HG03342 (cell line): ENCODE results near the gene MORF4L1.
"Not testable (repeated sequence)": the region's sequence is repeated elsewhere in the genome, so short reads cannot be mapped to it uniquely, and the experiment has no call there.

ENCODE experiments used
- ATAC-seq: cut with Tn5 transposase; IDR thresholded peaks from one replicate; pipeline ENCODE4 v1.9.1; 2021; ENCODE audit warnings: mild to moderate bottlenecking, moderate library complexity; ENCODE audit not compliant: unreplicated experiment

Gene MORF4L1

DNA sequence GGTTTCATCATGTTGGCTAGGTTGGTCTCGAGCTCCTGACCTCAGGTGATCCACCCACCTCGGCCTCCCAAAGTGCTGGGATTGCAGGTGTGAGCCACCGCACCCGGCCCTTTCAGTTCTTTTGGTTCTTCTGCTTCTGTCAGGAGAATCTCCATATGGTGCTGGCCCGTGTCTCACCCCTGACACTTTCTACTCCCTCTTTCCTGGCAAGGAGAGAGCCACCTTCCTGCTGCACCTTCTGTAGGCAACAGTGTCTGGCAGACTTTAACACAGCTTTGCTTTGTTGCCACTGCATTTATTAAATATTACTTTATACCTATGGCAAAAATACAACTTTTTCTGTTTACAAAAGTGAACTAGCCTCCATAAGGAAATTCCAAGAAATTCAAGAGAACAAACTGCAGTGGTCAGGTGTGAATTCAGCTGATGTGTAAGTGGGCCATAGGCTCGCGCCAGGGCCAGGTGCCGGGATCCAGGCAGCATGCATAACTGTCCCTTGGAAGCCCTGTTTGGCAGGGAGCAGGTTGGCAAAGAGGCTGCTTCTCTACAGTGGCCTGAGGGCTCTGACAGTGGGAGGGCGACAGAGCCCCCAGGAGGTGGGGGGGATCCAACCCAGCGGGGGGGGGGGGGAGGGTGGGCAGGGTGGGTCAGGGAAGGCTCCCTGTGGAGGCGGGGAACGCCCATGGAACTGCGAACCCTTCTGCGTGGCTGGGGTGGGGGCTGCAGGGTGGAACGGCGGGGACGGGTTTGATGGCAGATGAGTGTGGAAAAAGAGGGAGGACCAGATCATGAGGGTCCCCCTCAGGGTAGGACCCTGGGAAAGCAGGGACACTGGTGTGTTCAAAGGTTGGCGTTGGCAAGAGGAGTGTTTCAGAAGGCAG, 51.0 kb downstream of the MORF4L1 start:
- ATAC-seq: no peak

DNA sequence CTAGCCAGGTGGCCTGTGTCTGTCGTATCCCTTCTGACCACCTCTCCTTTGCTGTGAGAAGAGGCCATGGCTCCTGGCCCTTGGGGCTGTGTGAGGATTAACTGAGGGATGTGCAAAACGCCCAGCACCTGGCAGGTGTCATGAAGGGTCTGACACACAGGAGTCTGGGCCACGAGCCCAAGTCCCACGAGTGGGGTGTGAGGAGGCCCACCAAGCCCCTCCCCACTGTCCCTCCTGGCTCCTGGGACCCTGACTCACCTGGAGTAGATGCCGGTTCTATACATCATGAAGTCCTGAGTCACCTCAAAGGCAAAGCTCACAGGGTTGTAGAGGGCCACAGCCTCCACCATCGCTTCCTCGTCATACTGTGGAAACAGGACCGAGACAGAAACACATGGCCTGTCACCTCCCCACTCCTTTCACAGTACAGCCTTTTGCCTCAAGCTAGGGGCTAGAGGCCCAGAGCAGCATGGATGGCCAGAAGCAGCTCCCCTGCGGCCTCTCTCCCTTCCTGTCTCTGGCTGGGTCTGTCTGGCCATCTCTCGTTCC, 52.5 kb downstream of the MORF4L1 start:
- ATAC-seq: no peak

DNA sequence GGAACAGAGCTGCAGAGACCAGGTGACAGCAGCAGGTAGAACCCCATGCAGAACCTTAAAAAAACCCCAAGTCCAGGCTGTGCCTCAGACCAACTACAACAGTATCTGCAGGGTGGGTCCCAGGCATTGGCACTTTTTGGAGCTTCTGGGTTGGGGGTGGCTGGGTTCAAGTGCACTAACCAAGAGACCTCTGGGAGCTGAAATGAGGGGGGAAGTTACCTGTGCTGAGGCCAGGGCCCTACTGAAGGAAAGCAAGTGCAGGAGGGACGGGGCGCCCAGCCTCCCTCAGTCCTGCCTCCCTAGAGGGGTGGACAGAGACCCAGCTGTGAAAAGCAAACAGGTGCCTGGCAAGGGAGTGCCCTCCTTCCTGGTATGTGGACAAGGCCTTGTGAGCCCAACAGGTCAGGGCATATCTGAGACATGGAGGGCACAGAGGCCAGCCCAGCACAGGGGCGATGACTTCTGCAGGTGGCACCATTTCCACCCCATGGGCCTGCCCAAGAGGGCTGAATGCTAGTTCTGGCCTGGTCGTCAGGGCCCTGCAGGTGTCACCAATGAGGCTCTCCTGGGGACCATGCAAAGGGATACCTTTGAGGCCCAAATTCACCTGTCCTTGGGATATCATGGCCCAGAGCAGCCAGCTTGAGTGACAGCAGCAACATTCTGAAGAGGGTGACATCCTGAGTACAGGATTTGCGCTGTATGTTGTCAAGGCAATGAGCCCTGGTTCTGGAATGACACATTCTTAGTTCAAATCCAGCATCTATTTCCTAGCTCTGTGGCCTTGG, 53.5 kb downstream of the MORF4L1 start:
- no peak for ATAC-seq

DNA sequence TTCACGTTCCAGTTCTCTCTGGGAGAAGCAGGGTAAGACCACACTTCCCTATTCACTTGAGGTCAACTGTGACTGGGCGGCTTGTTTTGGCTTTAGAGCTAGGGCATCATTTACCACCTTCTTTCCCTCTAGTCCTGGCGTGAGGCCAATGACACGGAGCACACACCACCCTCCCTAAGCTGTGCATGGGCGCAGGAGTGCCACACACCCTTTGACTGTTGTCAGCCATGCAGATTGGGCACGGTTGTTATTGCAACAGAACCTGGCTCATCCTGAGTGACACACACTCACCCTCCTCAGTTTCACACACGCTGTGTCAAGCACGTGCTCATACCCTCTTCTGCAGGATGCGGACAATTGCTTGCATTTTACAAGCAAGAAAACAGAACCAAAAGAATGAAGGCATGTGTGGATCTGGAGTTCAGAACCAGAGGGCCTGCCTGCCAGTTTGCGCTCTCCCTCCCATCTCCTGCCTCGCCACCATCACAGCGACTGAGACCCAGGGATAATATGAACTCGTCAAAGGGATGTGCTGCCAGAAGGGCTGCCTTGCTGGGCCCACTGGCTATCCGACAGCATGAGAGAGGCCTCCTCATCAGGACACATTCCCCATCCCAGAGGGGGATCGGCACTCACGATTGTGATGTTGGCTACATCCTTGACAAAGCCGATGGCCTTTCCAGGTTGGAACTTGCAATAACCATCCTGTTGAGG, 54.5 kb downstream of the MORF4L1 start:
- ATAC-seq: no peak

DNA sequence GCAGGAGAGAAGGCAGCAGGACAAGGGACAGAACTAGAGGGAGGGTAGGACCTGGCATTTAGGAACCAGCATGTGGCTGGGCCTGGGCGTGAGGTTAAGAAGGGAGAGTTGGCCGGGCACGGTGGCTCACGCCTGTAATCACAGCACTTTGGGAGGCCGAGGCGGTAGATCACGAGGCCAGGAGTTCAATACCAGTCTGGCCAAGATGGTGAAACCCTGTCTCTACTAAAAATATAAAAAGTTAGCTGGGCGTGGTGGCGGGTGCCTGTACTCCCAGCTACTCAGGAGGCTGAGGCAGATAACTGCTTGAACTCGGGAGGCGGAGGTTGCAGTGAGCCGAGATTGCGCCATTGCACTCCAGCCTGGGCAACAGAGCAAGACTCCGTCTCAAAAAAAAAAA, 55.5 kb downstream of the MORF4L1 start:
- ATAC-seq: not testable (repeated sequence)

DNA sequence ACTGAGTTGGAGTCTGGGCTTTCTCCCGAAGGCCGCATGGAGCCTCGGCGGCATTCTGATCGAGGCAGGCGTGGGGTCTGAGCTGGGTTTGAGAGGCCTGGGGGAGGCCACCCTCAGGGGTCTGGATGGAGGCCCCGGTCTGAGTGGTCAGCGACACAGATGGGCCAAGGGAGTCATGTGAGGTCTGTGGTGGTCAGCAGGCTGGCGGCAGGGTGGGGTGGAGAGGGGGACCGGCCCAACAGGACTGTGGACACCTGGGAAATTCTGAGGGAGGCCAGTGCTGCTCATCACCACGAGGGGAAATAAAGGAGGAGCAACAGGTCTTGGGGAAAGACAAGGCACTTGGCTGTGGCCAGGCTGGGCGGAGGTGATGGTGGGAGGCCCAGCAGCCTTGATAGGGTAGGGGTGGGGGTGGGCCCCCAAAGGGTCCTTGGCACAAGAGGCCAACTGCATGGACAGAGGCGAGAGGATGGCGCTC, 56.0 kb downstream of the MORF4L1 start:
- no peak for ATAC-seq

DNA sequence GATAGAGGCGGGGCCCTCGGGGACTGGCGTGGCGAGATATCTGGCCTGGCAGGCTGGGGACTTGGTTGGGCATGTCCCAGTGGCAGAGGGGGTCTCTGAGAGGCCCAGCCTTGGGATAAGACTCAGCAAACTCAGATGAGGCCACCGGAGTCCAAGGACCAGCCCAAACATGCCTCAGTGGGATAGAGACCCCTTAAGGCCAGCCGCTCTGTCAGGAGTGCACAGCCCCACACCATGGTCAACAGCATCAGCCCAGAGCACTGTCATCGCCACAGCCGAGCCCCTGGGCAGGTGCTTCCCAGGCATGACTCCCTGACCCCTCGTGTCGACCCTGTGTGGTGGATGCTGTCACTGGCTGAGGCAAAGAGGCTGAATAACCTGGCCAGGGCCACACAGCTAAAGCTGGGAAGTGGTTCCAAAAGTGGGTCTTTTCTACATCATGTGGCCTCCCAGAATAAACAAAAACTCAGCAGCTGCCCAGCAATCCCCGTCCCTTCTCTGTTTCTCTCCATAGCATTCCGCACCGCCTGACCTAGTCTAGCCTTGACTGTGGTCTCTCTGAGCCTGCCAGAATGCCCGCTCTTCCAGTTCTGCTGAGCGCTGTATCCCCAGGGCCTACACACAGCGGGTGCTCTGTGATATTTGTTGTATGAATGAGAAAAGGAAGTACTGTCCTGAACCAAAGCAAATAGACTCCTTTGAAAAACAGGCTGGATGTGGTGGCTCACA, 57.0 kb downstream of the MORF4L1 start:
- no peak for ATAC-seq

DNA sequence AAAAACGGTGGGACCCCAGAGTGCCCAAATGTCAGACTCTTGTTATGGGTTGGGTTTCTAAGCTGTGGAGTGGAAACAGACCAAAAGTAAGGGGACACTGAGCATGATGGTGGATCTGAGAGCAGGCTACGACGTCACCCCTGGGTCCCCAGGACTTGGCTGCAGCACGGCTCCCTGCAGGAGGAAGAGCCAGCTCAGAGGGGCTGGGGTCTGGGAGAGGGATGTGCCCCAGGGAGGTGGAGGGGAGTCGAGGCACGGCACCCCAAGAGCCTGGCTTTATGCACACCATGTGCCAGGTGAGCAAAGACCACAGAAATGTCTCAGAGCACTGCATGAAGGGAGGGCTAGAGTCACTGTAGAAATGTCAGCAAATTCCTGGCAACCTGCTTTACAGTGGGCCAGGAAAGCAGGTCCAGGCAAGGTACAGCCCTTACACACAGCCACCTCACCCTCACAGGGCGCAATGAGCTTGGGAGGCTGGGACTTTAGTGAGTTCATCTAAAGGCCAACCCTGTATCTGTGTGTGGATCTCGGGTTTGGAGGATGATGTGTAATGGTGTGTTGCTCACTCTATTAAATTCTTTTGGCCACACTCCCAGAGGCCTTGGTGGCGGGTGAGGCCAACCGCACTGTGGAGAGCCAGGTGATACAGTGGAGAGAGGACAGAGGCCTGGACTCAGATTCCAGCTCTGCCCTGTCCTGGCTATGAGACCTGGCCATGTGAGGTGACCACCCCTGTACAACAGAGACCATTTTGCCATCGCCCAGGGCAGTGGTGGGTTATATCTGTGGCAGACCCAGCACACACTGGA, 58.1 kb downstream of the MORF4L1 start:
- no peak for ATAC-seq

DNA sequence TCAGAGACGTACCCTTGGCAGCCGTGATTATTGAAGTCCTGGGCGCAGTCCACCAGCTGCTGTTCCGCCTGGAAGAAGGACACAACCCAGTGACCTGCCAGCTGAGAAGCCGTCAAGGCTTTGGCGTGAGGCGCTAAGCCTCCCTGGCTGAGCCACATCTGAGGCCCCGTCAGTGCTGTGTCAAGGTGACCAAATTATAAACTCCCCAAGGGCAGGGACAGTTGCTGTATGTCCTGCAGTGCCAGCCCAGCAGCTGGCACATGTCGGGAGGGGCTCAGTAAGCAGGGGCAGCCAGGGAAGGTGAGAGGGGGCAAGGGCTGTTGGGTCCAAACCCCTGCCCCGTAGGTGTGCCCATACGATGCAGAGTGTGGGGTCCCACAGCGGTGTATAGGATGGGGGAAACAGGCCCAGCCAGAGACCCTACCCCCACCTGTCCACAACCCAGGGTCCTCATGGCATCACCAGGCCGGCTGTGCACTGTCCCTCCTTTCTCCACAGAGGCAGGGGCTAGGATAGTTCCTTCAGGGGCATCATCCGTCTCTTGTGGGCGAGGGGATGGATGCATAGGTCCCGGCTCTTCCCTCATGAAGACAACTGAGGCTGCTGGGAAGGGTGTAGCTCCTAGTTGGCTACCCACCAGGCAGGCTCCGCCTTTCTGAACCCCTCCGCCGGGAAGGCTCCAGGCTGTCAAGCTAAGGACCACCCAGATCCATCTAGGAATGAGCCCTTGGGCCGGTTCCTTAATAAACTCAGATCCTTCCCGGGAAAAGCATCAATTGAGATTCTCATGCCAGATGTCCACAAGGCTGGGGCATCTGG, 59.0 kb downstream of the MORF4L1 start:
- ATAC-seq: no peak

DNA sequence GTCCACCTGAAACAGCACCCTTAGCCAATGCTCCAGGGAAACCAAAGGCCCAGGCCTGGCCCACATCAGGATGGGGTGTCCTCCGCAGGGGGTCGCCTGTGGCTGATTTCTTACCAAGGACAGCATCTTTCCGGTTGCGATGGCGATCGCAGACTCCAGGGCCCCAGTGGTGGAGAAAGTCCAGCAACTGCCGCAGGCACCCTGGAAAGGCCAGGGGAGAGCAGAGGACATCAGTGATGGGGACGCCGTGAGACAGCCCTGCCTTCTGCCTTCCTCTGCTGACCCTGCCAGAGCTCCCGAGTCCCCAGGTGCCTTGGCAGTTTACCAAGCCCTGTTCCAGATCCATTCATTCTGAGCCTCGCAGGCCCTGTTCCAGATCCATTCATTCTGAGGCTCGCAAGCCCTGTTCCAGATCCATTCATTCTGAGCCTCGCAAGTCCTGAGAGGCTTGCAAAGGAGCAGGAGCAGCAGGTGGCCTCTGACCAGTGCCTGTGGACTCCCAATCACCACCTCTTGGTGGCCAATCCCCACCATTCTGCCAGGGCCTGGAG, 59.6 kb downstream of the MORF4L1 start:
- no peak for ATAC-seq

DNA sequence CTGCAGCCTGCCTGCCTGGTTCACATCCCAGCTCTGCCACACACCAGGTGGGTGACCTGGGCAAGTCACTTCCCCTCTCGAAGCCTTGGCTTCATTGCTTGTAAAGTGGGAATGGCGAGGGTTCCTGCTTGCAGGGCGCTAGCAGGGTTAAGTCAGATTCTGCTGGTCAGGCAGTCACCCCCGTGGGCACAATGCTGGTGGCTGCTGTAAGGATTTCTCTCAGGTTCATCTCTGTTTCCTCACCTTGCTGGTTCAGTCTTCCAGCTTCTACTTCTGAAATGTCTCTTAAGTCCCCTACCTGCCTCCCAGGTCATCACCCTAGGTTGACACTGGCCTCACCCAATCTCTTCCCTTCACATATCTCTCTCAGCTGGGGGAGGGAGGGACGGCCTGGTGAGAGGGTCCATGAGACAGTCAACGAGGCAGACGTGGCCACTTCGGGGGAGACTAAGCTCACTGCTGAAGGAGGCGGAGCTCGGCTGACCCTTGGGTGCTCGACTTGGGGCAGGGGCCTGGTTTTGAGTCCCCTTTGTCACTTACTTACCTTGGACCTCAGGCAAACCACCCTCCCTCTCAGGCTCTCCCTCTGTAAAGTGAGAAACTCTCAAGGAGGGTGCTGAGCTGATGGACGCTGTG, 60.6 kb downstream of the MORF4L1 start:
- ATAC-seq: no peak

DNA sequence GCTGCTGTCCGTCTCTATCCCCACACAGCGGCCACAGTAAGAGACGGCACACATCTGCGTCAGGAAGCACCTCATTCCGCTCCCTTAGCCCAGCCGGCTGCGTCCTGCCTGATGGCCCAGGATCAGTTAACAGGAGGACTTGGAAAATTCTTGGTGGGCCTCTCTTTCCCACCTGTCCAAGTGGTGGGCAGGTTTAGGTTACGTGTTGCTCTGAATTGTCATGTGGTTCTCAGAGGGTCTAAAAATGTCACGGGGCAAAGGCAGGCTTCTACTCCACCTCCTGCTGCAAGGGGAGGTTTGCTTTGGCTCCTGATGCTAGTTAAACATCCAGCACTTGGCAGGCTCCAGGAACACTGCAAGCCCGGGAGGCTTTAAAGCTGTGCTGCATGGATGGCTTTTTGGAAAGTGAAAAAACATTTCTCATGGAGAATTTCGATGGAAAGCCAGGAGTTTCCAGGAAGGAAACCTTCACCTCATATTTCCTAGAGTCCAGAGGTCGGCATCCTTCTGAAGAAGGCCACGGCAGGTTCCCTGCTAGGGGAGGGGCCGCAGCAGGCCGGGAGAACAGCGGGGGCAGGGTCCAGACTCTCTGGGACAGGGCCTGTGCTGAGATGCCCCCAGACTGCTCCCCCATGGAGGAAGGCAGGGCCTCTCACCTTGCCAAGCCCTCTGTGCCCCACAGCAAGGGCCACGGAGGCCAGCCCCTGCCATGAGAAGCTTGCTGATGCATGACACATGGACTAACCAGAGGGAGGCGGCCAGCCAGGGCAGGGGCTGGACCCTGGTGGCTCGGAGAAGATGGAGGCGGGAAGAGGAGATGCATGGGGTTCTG, 61.3 kb downstream of the MORF4L1 start:
- ATAC-seq: no peak

DNA sequence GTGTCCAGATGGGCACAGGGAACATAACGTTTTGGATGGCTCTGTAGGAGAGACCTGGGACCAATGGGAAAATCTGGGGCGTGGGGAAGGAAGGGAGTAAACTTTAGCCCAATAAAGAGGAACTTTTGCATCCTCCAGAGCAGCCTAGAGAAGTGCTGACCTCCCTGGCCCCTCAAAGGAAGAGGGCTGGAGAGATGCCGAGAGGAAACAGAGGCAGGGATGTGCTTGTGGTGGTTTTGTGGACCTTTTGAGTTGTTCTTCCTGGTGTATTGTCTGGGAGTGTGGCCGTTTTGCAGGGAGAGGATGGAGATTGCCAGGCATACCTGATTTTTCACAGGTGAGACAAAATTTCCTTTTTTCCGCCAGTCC, 61.9 kb downstream of the MORF4L1 start:
- no peak for ATAC-seq

DNA sequence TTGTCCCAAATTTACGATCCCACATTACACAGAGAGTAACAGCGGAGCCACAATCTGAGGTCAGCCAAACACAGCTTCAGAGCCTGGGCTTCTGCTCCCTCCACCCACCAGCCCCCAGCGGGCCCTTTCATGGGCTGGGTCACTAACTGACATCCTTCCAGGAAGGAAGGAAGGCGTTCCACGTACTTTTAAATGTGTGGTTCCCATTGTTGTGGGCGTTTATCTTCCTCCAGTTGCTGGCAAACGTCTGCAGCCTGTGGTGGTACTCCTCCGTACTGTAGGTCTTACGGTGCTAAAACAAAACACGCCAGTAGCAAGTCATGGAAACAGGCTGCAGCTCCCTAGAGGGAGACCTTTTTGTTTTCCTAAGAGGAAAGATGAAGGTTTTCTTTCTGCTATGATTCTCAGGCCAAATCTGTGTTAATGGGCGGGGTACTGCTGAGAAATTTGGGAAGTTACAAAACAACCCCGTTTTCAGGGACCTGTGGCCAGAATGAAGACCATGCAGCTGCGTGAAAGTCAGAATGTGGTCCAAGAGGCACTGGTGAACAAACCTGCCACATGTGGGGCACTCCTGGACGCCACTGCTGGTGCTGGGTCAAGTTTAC, 64.5 kb downstream of the MORF4L1 start:
- no peak for ATAC-seq

DNA sequence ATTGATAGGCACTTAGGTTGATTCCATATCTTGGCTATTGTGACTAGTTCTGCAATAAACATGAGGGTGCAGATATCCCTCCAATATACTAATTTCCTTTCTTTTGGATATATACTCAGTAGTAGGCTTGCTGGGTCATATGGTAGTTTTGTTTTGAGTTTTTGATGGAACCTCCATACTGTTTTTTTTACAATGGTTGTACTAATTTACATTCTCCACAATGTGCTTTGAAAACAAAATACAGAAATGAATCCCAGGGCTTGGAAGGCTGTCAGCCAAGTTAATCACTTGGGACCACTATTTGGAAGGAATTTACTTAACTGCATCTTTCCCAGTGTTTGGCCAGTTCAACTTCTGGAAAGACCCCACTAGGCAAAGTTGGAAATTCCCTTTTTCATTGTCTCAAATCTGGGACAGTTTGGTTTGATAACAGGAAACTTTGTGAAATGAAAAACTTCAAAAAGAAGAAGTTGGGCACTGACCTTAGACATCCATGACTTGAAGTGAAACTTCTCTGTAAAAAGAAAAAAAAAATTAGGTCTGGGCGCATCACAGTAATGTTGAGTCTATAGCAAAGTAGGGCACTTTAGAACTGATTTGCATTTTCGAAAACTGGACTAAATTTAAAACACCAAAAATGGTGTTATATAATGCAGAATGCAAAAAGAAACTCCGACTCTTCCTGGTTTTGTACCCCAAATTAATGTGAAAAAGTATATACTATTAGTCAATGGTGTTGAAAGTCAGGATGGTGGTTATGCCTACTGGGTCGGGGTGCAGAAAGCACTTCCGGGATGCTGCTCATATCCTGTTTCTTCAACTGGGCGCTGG, 66.2 kb downstream of the MORF4L1 start:
- peak; percentile 49 for ATAC-seq

DNA sequence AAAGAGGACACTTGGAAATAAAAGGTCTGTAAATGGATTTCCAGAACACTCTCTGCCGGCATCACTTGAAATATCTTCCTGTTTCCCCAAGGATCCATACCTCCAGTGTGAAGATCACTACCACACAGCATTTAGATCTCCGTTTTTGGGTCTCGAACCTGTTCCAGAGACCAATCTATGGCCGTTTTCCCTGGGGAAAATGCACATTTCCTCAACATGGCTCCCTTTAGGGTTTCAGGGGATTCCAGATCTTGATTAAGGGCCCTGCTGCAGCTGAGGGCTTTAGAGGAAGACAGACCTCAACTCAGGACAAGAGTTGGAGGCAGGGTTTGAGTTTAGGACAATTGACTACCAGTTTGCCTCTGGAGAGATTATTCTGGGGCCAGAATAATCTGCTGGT, 70.1 kb downstream of the MORF4L1 start:
- no peak for ATAC-seq
